Endodermal cell (in vitro differentiated cells): Measurements from ENCODE around the gene GTF2H3. TPM values are rescaled to one million over a fixed set of nuclear protein-coding genes. Genes with fewer than 3 reads are reported as not detected.

Experiments
- DNase-seq: peaks from one replicate; pipeline ENCODE4 v3.0.0-alpha.2; 2017
- H3K27ac ChIP-seq: 2 replicates; pipeline ENCODE4 v1.5.1; 2013; ENCODE audit warnings: mild to moderate bottlenecking, low read depth, low read length, moderate library complexity
- H3K27me3 ChIP-seq: 2 replicates; pipeline ENCODE4 v1.6.1; 2013; ENCODE audit warnings: mild to moderate bottlenecking, low read length, moderate library complexity; ENCODE audit not compliant: insufficient read depth, control insufficient read depth, poor library complexity, severe bottlenecking
- H3K36me3 ChIP-seq: 2 replicates; pipeline ENCODE4 v1.7.0; 2013; ENCODE audit warnings: mild to moderate bottlenecking, low read length, moderate library complexity; ENCODE audit not compliant: control insufficient read depth, insufficient read depth
- H3K4me1 ChIP-seq: one replicate; pipeline ENCODE4 v1.7.0; 2013; ENCODE audit warnings: low read length; ENCODE audit not compliant: control insufficient read depth, insufficient read depth
- H3K4me3 ChIP-seq: 2 replicates; pipeline ENCODE4 v1.5.1; 2013; ENCODE audit warnings: mild to moderate bottlenecking, low read length, moderate library complexity
- H3K9ac ChIP-seq: 2 replicates; pipeline ENCODE4 v1.6.1; 2013; ENCODE audit warnings: mild to moderate bottlenecking, low read length, moderate library complexity; ENCODE audit not compliant: poor library complexity, severe bottlenecking; ENCODE audit errors: extremely low read depth
- H3K9me3 ChIP-seq: 2 replicates; pipeline ENCODE4 v1.6.1; 2013; ENCODE audit warnings: mild to moderate bottlenecking, low read length, moderate library complexity; ENCODE audit not compliant: control insufficient read depth
- H3K27ac Mint-ChIP-seq: 2 replicates; pipeline ENCODE4 v1.8.0; 2020; ENCODE audit warnings: mixed read lengths
- H3K27me3 Mint-ChIP-seq: 2 replicates; pipeline ENCODE4 v1.8.0; 2021; ENCODE audit warnings: mild to moderate bottlenecking, mixed read lengths; ENCODE audit not compliant: insufficient read depth
- H3K36me3 Mint-ChIP-seq: 2 replicates; pipeline ENCODE4 v1.8.0; 2020; ENCODE audit warnings: low read depth, mixed read lengths
- H3K4me1 Mint-ChIP-seq: 2 replicates; pipeline ENCODE4 v1.8.0; 2020; ENCODE audit warnings: mixed read lengths
- H3K4me3 Mint-ChIP-seq: 2 replicates; pipeline ENCODE4 v1.8.0; 2020; ENCODE audit warnings: mild to moderate bottlenecking, moderate library complexity, mixed read lengths
- H3K9me3 Mint-ChIP-seq: 2 replicates; pipeline ENCODE4 v1.8.0; 2020; ENCODE audit warnings: mild to moderate bottlenecking, mixed read lengths
- WGBS, 2 experiments: methylation state at CpG; one replicate each; pipeline versions ENCODE4 v1.1.5 to v1.1.7; 2013; ENCODE audit warnings: missing lambda C conversion rate in 2 of 2, mixed read lengths in 1 of 2; ENCODE audit not compliant: insufficient coverage in 1 of 2, insufficient read length in 1 of 2; 5-methylcytosine and 5-hydroxymethylcytosine counted together
- total RNA-seq, 2 donors: library from RNA; stranded (reverse); fragmentation: NEBNext Ultra II Directional in 1 of 2; extraction: Animal tissue kit (Norgen Biotek cat#: 25700) in 1 of 2; gene quantifications; 2 replicates in 1 of 2; 3 replicates in 1 of 2; pipeline ENCODE4 v1.2.1, GENCODE V29; 2021
- TF ChIP-seq, protein P1 (sequence below): fragments of 200-600 bp; sonication (generic); conservative IDR thresholded peaks from 2 replicates; pipeline ENCODE4 v1.5.0; 2021; ENCODE audit warnings: antibody characterized with exemption, mild to moderate bottlenecking

Gene GTF2H3
- total RNA-seq, 2 donors from 2014 or later = 39.4 to 42.5 TPM

DNA sequence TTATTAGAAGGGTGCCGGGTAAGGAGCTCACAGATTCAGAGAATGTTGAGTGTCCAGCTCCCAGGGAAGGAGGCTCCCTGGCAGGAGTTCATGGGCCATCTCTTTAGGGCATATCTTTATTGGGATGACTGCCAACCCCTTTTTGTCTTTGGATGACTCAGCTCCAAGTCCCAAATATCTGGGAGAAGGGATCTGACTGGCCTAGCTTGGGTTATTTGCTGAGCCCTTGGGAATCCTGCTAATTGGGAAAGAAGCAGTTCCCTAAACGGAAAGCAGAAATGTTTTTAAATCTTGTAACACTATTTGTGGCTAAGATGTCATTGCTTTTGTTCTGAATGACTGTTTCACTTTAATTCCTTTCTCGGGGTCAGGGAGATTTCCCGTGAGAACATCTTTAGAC, 19.1 kb upstream of the GTF2H3 start:
- no peak overlapping the region for H3K4me3 ChIP-seq
- no peaks in the 10 kb centered on the region for H3K9me3 ChIP-seq
- no peaks in the 10 kb centered on the region for H3K4me1 ChIP-seq
- Mint-ChIP-seq H3K4me1 (no peaks in the 10 kb centered on the region), H3K36me3 (peaks cover 86% of the 10 kb centered on the region), H3K27me3 (no peaks in the 10 kb centered on the region), H3K9me3 (no peaks in the 10 kb centered on the region), H3K4me3 (no peak overlapping the region), H3K27ac (no peak overlapping the region)
- TF ChIP-seq, protein P1, sequence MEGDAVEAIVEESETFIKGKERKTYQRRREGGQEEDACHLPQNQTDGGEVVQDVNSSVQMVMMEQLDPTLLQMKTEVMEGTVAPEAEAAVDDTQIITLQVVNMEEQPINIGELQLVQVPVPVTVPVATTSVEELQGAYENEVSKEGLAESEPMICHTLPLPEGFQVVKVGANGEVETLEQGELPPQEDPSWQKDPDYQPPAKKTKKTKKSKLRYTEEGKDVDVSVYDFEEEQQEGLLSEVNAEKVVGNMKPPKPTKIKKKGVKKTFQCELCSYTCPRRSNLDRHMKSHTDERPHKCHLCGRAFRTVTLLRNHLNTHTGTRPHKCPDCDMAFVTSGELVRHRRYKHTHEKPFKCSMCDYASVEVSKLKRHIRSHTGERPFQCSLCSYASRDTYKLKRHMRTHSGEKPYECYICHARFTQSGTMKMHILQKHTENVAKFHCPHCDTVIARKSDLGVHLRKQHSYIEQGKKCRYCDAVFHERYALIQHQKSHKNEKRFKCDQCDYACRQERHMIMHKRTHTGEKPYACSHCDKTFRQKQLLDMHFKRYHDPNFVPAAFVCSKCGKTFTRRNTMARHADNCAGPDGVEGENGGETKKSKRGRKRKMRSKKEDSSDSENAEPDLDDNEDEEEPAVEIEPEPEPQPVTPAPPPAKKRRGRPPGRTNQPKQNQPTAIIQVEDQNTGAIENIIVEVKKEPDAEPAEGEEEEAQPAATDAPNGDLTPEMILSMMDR = no peak
- H3K27ac ChIP-seq = no peak overlapping the region
- WGBS, 2 experiments = 92 to 100% methylated on average over 4 of the region's 4 CpGs
- no peaks in the 10 kb centered on the region for H3K27me3 ChIP-seq
- peaks cover 90% of the 10 kb centered on the region for H3K36me3 ChIP-seq
- no peak overlapping the region for H3K9ac ChIP-seq
- DNase-seq = no peak

DNA sequence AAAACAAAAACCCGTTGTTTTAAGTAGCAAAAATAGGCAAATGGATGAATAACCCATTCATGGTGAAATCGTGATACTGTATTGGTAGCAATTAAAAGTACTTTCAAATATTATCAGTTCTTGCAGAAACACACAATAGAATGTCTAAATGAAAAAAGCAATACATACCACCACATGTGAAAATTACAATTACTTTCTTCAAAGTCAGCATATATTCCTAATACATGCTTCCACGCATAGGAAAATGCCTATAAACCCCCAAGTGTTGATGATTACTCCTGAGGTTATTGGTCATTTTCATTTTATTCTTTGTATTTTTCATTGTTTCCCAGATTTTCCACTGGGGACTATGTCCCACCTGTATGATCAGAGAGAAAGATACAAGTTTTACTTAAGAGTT, 16.5 kb upstream of the GTF2H3 start:
- peaks cover 93% of the 10 kb centered on the region for H3K36me3 ChIP-seq
- Mint-ChIP-seq H3K27me3 (no peaks in the 10 kb centered on the region), H3K9me3 (no peaks in the 10 kb centered on the region), H3K27ac (no peak overlapping the region), H3K36me3 (peaks cover 87% of the 10 kb centered on the region), H3K4me3 (no peak overlapping the region), H3K4me1 (no peaks in the 10 kb centered on the region)
- no peaks in the 10 kb centered on the region for H3K9me3 ChIP-seq
- WGBS, 2 experiments = 94 to 95% methylated on average over 2 to 3 of the region's 3 CpGs
- no peaks in the 10 kb centered on the region for H3K27me3 ChIP-seq
- TF ChIP-seq, protein P1 = no peak
- DNase-seq = no peak
- no peak overlapping the region for H3K27ac ChIP-seq
- H3K4me1 ChIP-seq = no peaks in the 10 kb centered on the region
- H3K4me3 ChIP-seq = no peak overlapping the region
- no peak overlapping the region for H3K9ac ChIP-seq

DNA sequence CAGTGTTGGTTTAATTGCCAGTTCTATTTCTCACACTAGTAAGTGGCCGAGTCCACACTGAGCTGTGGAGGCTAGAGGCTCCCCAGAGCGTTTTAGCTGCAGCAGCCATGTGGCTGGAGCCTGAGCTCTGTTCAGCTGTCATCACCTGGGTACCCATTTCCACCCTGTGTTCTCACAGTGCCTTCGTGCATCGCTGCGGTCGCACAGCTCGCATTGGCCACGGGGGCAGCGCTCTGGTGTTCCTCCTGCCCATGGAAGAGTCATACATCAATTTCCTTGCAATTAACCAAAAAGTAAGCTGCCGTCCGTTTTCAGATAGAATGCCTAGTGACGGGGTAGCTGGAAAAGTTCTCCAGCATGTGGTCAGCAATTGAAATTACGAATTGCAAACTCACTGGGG, 16.0 kb upstream of the GTF2H3 start:
- peaks cover 93% of the 10 kb centered on the region for H3K36me3 ChIP-seq
- DNase-seq = no peak

More for the DNA sequence above, 16.0 kb upstream of the GTF2H3 start:
- Mint-ChIP-seq H3K27ac (no peak overlapping the region), H3K4me1 (no peaks in the 10 kb centered on the region), H3K27me3 (no peaks in the 10 kb centered on the region), H3K4me3 (no peak overlapping the region), H3K36me3 (peaks cover 87% of the 10 kb centered on the region), H3K9me3 (no peaks in the 10 kb centered on the region)
- Histone ChIP-seq H3K27me3 (no peaks in the 10 kb centered on the region), H3K4me3 (no peak overlapping the region), H3K9me3 (no peaks in the 10 kb centered on the region), H3K27ac (no peak overlapping the region), H3K4me1 (no peaks in the 10 kb centered on the region), H3K9ac (no peak overlapping the region)
- 94 to 97% methylated on average over 12 to 13 of the region's 13 CpGs for WGBS, 2 experiments
- TF ChIP-seq, protein P1 = no peak
